HEK293T (cell line): Measurements from ENCODE around the gene CCZ1.
"Not testable (repeated sequence)": the region's sequence is repeated elsewhere in the genome, so short reads cannot be mapped to it uniquely, and the experiment has no call there.

Experiments
- CTCF ChIA-PET: fragments of 350-600 bp; formaldehyde crosslinking; extraction: SDS; loops from one replicate; lab custom pipeline; 2021; ENCODE audit warnings: antibody characterized with exemption, inconsistent platforms; lab: Yijun Ruan, JAX
- POLR2A ChIA-PET: fragments of 350-600 bp; formaldehyde crosslinking; extraction: SDS; loops from one replicate; lab custom pipeline; 2020; ENCODE audit warnings: antibody characterized with exemption, inconsistent platforms; lab: Yijun Ruan, JAX
- DNase-seq: peaks from one replicate; pipeline ENCODE4 v3.0.0; 2012; ENCODE audit warnings: mixed read lengths; ENCODE audit errors: extremely low spot score
- ARNT ChIP-seq: fragments of 450-650 bp; IDR thresholded peaks from 2 replicates; pipeline ENCODE4 v1.6.1; 2017; ENCODE audit warnings: mild to moderate bottlenecking
- BHLHE40 ChIP-seq: fragments of 450-650 bp; IDR thresholded peaks from 2 replicates; pipeline ENCODE4 v1.6.1; 2016; ENCODE audit warnings: mild to moderate bottlenecking, moderate library complexity, borderline replicate concordance
- CTBP1 ChIP-seq: fragments of 450-650 bp; IDR thresholded peaks from 2 replicates; pipeline ENCODE4 v1.6.1; 2016; ENCODE audit warnings: borderline replicate concordance
- ELF4 ChIP-seq: fragments of 450-650 bp; IDR thresholded peaks from 2 replicates; pipeline ENCODE4 v1.6.1; 2017; ENCODE audit warnings: antibody characterized with exemption
- FOXA1 ChIP-seq: fragments of 450-650 bp; IDR thresholded peaks from 2 replicates; pipeline ENCODE4 v1.6.1; 2016; ENCODE audit warnings: mild to moderate bottlenecking
- FOXK2 ChIP-seq: fragments of 450-650 bp; IDR thresholded peaks from 2 replicates; pipeline ENCODE4 v1.6.1; 2016; ENCODE audit warnings: mild to moderate bottlenecking
- FOXM1 ChIP-seq: fragments of 450-650 bp; IDR thresholded peaks from 2 replicates; pipeline ENCODE4 v1.6.1; 2017; ENCODE audit warnings: mild to moderate bottlenecking, borderline replicate concordance
- HDGF ChIP-seq: fragments of 450-650 bp; IDR thresholded peaks from 2 replicates; pipeline ENCODE4 v1.6.1; 2017; ENCODE audit warnings: antibody characterized with exemption, borderline replicate concordance
- L3MBTL2 ChIP-seq: fragments of 450-650 bp; conservative IDR thresholded peaks from 2 replicates; pipeline ENCODE4 v1.6.1; 2016; ENCODE audit warnings: mild to moderate bottlenecking
- LEF1 ChIP-seq: fragments of 450-650 bp; IDR thresholded peaks from 2 replicates; pipeline ENCODE4 v1.6.1; 2017; ENCODE audit warnings: mild to moderate bottlenecking, borderline replicate concordance
- NFRKB ChIP-seq: fragments of 450-650 bp; IDR thresholded peaks from 2 replicates; pipeline ENCODE4 v1.6.1; 2016; ENCODE audit warnings: mild to moderate bottlenecking, moderate library complexity
- PKNOX1 ChIP-seq: fragments of 450-650 bp; IDR thresholded peaks from 2 replicates; pipeline ENCODE4 v1.6.1; 2016
- SP1 ChIP-seq: fragments of 450-650 bp; IDR thresholded peaks from 2 replicates; pipeline ENCODE4 v1.6.1; 2017
- SUZ12 ChIP-seq: fragments of 450-650 bp; IDR thresholded peaks from 2 replicates; pipeline ENCODE4 v1.6.1; 2016; ENCODE audit warnings: mild to moderate bottlenecking
- TARDBP ChIP-seq: fragments of 450-650 bp; IDR thresholded peaks from 2 replicates; pipeline ENCODE4 v1.6.1; 2016
- ZNF384 ChIP-seq: fragments of 450-650 bp; IDR thresholded peaks from 2 replicates; pipeline ENCODE4 v1.6.1; 2016

The CCZ1 gene

GRCh38 chr7:5898480-5899224 lies at the start of gene CCZ1:
CCZ1 (plus strand) TSS chr7:5898733; CDS start chr7:5898800, 67 bp downstream.
- CTCF ChIA-PET = not testable (repeated sequence)

GRCh38 chr7:5850944-5851343 lies 47.6 kb upstream of the CCZ1 start:
- no peak for DNase-seq
- POLR2A ChIA-PET = no interaction called here
- CTCF ChIA-PET = no interaction called here
- TF ChIP-seq HDGF = no peak
- no peak for TF ChIP-seq FOXK2
- no peak for TF ChIP-seq FOXA1
- TF ChIP-seq NFRKB = no peak
- no peak for TF ChIP-seq FOXM1
- TF ChIP-seq LEF1 = no peak
- TF ChIP-seq SP1 = no peak
- TF ChIP-seq L3MBTL2 = no peak
- no peak for TF ChIP-seq ARNT
- no peak for TF ChIP-seq SUZ12
- TF ChIP-seq CTBP1 = no peak
- TF ChIP-seq TARDBP = no peak
- no peak for TF ChIP-seq ZNF384
- TF ChIP-seq BHLHE40 = no peak
- no peak for TF ChIP-seq ELF4
- TF ChIP-seq PKNOX1 = no peak

More at GRCh38 chr7:5898480-5899224, at the start of gene CCZ1:
- POLR2A ChIA-PET, DNase-seq: not testable (repeated sequence)

- no peak for TF ChIP-seq TARDBP
- TF ChIP-seq FOXA1 = no peak
- TF ChIP-seq NFRKB = no peak
- TF ChIP-seq SP1 = no peak
- TF ChIP-seq PKNOX1 = no peak
- TF ChIP-seq HDGF = no peak
- ChIA-PET POLR2A (no interaction called here), CTCF (no interaction called here)
- no peak for DNase-seq
Measured at GRCh38 chr7:5854738-5855137, 43.8 kb upstream of the CCZ1 start.

GRCh38 chr7:5857041-5857575 lies 41.4 kb upstream of the CCZ1 start:
- POLR2A ChIA-PET, DNase-seq: not testable (repeated sequence)
- CTCF ChIA-PET = interaction anchor here (0.6 kb wide), 1 partner anchor 259 kb away, joined by 3 read pairs; no protein-coding TSS in a partner anchor

- CTCF ChIA-PET, POLR2A ChIA-PET, DNase-seq: not testable (repeated sequence)
Measured at GRCh38 chr7:5858494-5858893, 40.0 kb upstream of the CCZ1 start.

GRCh38 chr7:5861281-5861680 lies 37.3 kb upstream of the CCZ1 start:
- DNase-seq, POLR2A ChIA-PET, CTCF ChIA-PET: not testable (repeated sequence)

GRCh38 chr7:5862753-5863366 lies 35.7 kb upstream of the CCZ1 start:
- CTCF ChIA-PET = interaction anchor here (1.0 kb wide), 1 partner anchor 144 kb away, joined by 3 read pairs; no protein-coding TSS in a partner anchor
- POLR2A ChIA-PET, DNase-seq: not testable (repeated sequence)

- POLR2A ChIA-PET, CTCF ChIA-PET, DNase-seq: not testable (repeated sequence)
Measured at GRCh38 chr7:5865279-5865931, 33.1 kb upstream of the CCZ1 start.
